GM19463 (cell line): ENCODE measurements around the gene ARHGAP20.

Source experiments
- ATAC-seq: cut with Tn5 transposase; IDR thresholded peaks from one replicate; pipeline ENCODE4 v1.9.1; 2021; ENCODE audit warnings: mild to moderate bottlenecking, moderate library complexity; ENCODE audit not compliant: unreplicated experiment

Gene ARHGAP20

GRCh38 chr11:110530900-110531741 lies 181.1 kb downstream of the ARHGAP20 start:
- ATAC-seq, result no peak

GRCh38 chr11:110529043-110529442 lies 183.2 kb downstream of the ARHGAP20 start:
- no peak for ATAC-seq

- ATAC-seq, result no peak
Measured at GRCh38 chr11:110527146-110527545, 185.1 kb downstream of the ARHGAP20 start.
